G401.6 (cell line): Measurements from ENCODE around the gene SGCG.
"Not testable (repeated sequence)": the region's sequence is repeated elsewhere in the genome, so short reads cannot be mapped to it uniquely, and the experiment has no call there.

ENCODE experiments used
- FAIRE-seq: peaks from 2 replicates; lab custom pipeline; 2012; peaks lifted over from hg19 to GRCh38; lab: Jason Lieb, UNC

Gene SGCG, protein sequence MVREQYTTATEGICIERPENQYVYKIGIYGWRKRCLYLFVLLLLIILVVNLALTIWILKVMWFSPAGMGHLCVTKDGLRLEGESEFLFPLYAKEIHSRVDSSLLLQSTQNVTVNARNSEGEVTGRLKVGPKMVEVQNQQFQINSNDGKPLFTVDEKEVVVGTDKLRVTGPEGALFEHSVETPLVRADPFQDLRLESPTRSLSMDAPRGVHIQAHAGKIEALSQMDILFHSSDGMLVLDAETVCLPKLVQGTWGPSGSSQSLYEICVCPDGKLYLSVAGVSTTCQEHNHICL

DNA sequence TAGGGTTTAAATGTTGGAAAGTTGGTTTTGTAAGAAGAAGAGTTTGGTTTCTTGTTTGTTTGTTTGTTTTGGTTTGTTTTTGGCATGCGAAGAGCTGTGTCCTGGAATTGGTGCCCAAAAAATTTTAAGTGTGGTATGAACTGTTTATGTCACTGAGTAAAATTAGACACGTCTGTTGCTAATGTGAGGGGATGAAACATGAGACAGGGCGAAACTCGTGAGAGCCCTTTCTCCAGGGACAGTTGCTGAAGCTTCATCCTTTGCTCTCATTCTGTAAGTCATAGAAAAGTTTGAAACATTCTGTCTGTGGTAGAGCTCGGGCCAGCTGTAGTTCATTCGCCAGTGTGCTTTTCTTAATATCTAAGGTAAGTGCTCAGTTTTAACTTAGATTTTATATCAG is at the start of gene SGCG:
TSS of gene SGCG (plus strand) at position 269 of the 400 bp plus-strand sequence. CDS start 22,716 bp downstream, outside the sequence.
- FAIRE-seq, result no peak

DNA sequence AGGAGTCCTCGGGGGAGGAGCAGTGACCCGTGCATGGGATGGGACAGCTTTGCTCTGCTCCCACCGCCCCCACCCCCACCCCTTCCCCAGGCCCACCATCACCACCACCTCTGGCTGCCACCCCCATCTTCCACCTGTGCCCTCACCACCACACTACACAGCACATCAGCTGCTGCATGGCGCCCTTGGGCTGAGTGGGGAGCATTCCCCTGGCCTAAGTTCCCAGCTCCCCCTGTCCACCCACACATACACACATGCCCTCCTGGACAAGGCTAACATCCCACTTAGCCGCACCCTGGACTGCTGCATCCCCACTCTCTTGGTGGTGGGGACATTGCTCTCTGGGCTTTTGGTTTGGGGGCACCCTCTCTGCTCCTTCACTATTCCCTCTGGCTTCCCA is 46.2 kb upstream of the SGCG start:
- FAIRE-seq, result no peak

DNA sequence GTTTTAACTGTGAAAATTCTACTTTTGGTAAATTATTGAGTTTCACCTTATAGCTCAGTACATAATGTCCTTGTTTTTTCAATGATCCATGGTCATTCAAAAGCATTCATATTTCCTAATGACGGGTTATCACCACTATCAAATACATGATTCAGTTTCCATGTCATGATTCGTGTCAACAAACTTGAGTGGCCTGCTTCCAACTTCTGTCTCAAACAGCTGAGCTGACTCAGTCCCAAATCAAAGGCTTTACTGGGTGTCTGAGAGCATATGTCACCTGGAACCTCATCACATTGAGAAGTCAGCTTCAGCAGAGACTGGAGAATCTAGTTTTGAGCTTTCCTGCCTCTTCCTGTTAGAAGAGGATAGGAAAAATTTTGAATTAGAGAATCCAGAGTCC is 40.3 kb upstream of the SGCG start:
- FAIRE-seq, result no peak

DNA sequence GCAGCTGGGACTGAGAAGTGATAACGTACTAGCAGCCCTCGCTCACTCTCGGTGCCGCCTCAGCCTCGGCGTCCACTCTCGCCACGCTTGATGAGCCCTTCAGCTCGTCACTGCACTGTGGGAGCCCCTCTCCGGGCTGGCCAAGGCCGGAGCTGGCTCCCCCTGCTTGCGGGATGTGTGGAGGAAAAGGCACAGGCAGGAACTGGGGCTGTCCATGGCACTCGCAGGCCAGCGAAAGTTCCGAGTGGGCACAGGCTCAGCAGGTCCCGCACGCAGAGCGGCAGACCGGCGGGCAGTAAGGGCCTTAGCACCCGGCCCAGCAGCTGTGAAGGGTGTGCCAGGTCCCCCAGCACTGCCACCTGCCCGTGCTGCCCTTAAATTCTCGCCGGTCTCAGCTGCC is 38.8 kb upstream of the SGCG start:
- FAIRE-seq, result no peak

DNA sequence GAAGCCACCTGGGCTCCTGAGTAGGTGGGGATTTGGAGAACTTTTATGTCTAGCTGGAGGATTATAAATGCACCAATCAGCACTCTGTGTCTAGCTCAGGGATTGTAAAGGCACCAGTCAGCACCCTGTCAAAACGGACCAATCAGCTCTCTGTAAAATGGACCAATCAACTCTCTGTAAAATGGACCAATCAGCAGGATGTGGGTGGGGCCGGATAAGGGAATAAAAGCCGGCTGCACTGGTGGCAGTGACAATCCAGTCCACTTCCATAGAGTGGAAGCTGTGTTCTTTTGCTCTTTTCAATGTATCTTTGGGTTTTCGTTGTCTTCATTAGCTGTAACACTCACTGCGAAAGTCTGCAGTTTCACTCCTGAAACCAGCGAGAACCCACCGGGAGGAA is 38.2 kb upstream of the SGCG start:
- not testable (repeated sequence) for FAIRE-seq

DNA sequence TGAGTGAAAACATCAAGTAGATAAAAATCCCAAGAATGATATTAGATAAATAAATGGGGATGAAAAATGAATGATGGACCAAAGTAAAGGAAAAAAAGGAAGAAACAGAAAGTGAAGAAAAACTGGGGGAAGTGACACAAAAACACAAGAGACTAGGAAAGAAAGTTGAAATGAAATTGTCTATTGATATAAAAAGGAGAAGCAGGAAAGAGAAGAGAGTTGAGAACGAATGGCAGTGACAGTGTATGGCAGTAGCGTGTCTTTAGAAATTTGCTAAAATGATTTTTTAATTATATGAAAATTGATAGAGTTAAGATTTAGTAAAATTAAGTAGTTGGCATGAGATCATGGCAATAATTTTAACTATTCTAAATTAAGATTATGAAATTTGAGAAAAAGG is 36.3 kb upstream of the SGCG start:
- no peak for FAIRE-seq

DNA sequence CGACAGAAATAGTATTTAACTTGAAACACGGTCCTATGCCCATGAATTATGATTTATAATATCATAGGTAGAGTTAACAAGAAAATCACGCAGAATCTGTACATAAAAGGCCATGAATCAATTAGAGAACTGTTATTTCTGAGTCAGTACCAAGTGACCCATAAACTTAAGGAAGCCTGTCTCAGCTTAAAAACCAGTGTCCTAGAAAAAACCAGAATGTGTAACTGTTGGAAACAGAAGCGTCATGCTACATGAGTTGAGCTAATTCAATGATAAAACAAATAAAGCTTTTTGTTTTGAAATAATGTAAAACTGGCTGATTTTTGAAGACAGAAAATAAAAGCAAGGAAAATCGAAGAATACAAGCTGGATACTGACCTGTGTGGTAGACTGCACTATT is 34.8 kb upstream of the SGCG start:
- FAIRE-seq, result no peak

DNA sequence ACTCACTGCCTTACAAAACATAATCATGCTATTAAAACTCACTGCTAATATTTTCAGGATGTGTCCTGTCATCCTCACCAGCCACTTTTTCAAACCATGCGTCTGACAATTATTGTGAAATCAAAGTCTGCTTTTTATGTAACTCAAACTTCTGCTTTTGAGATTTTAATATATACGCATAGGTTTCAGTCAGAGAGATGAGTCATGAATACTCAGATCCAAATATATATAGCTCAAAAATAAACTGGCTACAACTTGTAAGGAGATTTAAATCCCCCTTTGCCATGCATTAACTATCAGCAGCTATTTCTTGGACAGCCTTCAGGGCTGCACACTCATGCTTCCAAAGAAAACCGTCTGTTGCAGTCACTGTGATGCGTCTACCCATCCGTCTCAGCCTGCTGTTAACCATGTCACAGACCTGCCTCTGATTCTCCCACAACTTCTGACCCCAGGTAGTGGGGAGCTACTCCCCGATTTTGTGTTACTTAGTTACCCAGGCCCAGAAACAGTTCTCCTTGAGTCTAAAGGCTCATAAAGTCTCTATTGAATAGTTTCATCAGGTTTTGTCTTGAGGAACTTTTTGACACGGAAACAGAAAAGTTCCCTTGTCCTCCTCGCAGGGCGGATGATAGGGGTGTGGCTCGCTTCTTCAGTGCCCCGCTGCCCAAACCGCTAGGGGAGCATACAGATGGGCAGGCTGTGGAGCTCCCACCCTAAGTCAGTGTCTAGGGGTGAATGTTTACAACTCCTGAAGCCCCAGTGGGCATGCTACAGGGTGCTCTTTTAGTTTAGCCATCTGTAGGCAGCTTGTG is 33.8 kb upstream of the SGCG start:
- FAIRE-seq, result no peak

DNA sequence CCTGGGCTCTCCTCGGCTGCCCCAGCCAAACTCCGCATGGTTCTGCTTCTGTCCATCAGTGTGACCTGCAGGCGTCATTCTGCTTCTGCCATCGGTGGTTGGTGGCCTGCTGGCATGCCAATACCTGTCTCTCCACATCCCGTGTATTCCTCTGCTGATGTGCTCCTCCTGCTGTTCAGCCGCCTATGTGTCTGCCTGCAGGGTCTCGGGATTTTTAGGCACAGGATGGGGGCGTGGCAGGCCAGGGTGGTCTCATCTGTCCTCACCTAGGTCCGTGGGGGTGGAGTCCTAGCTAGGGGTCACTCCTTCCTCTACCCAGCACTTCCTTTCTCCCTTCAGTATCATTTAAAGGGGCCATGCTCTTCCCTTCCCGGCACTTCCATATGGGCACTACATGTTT is 33.0 kb upstream of the SGCG start:
- FAIRE-seq, result no peak

DNA sequence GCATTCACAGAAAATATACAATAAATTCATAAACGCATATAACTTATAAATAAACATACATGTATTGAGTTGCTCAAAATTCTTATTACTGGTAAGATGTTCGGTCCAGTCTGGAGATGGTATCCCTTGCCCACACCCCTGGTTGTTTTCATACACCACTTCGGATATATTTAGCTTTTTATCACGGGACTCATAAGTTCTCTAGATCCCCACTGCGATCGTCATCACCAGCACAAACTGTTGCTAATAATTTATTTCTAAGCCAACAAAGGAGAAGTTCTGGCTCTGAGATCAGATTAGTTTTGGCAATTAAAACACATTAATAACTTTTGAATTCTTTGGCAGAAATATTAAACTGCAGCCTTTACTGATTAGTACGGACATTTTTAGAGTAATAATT is 23.0 kb upstream of the SGCG start:
- no peak for FAIRE-seq

DNA sequence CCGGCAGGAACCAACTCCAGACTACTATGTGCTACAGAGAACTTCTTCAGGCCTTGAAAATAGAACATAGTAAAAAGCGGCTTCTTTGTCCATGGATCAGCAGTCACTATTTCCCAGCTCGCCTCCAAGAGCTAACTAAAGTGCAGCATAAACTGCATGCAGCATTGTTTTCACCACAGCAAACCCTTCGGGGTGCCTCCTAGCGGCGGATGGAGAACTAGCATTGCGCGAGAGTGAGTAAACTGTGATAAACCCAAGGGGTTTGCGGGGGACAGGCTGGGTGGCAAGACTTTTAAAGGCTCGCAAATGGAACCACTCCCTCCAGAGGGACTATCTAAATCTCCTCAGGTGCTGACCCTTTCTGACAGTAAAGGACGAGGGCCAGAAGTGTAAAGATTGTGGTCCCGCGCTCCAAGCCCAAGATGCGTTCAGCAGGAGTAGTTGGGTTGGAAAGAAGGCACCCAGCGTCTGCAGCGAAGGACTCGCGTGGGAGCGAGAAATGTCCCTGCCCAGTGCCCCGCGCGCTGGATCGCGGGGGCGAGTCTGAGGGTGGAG is 21.5 kb upstream of the SGCG start:
- FAIRE-seq, result no peak

DNA sequence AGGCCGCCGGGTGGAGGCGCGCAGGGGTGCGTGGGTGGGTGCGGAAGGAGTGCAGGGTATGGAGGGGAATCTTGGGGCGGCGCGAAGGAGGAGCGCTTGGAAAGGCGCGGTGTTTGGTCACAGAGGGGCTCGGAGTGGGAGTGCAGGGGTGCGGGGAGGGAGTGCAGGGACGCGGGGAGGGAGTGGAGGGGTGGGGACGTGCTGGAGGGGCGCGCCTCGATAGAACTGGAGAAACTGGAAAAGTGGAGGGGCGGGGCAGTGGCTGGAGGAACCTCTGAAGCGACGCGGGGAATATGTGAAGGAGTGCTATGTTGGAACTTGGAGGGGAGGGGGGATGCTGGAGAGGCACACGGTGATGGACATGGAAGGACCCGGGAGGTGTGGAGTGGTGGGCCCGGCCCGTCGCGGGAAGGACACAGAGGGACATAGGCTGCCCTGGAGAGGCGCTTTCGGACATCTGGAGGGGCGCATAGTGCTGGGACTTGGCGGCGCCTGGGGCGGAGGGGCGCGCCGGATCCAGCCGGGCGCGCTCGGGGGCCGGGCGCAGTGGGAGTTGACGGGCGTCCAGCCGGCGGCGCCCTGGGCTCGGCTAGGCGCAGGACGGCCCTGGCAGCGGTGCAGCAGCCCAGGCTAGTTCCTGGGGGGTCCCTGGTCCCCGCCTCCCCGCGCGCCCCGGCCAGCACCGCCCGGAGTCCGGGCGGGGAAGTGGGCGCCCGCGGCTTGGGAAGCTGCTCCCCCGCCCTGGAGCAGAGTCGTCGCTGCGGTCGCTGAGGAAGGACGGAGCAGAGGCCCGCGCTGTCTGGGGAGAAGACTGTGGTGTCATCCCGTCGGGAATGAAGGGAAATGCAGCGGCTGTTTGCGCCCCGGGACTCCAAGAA is 20.8 kb upstream of the SGCG start:
- no peak for FAIRE-seq

DNA sequence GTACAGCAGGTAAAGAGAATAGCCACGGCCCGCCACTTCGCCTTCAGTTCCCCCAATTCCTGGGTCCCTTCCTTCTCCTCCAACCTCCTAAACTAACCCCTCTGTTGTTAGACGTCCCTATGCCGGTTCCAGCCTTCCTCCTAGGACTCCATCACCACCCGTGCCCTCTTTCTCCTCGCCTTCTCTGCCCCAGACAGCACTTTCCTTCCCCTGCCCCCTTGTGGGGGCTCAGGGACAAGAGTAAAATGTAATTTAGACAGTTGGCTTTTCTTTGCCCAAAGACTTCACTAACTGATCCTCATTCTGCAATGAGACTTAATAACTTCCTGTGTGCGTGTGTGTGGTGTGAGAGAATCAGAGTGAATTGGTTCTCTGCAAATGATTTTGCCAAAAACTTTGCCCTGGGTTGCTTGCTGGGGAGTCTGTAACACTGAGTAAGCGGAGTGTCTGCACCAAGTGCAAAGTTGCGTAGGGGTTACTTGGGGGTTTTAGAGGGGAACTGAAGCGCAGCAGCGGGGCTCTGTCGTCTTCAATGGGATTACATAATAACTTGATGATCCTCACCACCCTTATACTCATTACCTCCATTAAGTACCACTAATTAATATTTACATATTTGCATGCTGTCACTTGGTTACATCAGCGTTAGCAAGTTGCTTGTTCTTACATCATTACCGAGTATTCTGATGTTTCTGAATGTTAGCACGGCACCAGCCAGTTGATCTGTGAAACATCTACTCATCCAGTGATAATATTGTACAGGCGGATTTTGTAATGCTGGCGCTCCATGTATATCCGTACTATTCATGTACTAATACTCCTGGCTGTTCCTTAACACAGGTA is 19.9 kb upstream of the SGCG start:
- FAIRE-seq, result no peak

DNA sequence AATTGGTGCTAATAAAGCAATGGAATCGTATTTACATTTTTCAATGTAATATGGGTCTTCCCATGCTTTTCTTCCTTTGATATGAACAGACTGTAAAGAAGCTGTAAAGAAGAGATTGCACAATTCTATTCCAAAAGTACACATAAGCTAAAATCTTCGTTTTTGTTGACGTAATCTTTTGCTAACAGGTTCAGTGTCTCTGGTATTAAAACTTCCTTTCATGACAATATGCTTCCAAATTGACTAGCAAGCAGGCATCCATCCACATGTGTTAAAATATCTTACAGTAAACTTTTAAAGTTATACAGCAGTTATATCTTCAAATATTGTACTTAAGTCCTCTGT is 19.3 kb upstream of the SGCG start:
- FAIRE-seq, result no peak

DNA sequence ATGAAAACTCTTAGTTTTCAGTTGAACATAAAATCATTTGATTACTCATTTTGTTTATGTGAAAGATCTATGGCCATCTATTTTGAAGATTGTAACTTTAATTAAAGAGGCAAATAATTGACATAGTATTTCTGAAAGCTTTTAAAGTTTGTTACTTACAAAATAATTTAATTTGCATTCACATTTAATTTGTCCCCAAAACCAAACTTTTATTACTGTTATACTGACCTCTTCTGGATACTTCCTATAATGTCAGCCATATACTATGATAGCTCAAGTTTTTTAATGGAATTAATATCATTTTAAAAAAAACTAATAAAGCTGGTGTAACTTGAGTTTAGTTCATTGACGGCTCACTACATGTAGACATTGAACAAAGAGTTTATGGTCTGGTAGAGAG is 4.9 kb upstream of the SGCG start:
- peak; percentile 44 for FAIRE-seq

DNA sequence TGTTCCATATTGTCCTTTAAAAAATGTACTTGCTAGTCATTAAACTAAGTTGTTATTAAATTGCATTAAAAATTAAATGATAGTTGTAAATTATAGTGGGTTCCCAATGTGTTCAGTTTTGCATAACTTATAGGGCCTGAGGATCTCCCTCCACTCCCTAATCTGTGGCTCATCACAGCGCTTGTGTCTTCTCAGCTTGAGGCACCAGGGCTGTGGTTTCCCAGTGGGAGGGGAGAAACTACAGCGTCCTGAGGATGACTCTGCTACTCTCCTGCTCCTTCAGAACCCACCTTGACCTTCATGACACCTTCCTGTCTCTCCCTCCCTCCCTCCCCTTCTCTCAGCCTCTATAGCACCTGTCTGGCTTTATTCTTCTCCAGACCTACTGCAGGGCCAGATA is 1.4 kb downstream of the SGCG start:
- no peak for FAIRE-seq

DNA sequence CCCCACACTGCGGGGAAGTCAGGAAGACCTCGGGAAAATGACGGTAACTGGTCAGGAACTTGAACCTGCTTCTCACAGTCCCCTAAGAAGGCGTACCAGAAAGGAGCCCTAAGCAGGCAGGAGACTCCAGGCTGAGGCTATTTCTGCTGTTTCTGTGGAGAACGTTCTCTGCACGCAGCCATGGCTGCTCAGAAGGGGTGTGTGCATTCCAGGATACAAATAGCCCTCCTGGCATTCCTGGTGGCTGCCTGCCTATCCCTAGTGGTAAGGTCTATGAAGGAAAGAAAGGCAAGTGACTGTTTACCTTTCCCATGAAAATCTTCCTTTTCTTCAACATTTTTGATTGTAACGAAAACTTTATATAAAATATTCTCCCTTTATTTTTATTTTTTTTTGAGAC is 2.5 kb downstream of the SGCG start:
- FAIRE-seq, result no peak

DNA sequence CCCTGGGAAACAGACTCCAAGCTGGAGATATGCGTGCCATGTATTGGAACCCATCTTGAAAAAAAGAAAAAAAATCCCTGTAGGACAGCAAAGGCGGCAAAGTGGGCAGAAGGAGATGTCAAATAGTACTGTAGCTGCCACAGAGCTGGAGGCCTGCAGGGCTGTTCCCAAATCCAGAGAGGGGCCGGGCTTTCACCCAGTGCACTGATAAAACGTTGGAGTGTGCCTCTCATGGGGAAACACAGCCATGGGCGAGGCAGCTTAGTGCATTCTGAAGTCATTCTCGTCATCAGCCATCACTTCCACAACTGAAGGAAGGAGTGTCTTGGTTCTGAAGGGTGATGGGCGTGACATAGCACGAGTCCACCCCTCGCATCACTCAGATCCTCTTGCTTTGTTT is 4.8 kb downstream of the SGCG start:
- no peak for FAIRE-seq

DNA sequence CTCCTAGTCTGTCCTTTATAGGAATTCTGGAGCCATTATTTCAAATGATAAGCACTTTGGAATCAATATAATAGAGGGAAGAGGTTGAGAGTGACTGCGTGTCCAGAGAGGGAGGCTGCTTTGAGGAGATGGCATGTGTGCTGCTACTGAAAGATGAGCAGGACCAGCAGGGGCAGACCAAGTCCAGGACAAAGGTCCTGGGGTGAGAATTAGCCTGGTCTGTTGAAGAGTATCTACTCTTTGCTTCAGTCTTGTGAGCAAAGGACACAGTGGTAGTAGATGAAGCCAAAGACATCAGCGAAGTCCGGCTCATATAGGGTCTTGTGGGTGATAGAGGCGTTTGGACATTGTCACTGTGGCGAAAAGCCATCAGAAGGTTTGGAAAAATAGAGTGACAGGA is 21.1 kb downstream of the SGCG start:
- no peak for FAIRE-seq

DNA sequence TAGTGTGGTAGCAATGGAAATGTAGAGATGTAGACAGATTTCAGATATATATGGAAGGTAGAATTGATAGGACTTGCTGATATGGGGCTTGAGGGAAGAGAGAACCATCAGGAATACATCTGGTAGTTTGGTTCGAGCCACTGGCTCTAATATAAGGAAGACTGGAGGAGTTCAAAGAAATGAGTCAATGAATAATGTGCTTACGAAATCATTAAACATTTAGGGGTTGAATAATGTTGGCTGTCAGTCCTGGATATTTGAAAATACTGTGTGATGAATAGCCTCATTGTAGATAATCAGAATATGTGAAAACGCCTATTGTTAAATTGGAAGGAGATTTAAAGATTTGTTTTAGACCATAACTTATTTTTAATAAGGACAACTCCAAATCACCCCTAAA is 21.6 kb downstream of the SGCG start:
- FAIRE-seq, result no peak

DNA sequence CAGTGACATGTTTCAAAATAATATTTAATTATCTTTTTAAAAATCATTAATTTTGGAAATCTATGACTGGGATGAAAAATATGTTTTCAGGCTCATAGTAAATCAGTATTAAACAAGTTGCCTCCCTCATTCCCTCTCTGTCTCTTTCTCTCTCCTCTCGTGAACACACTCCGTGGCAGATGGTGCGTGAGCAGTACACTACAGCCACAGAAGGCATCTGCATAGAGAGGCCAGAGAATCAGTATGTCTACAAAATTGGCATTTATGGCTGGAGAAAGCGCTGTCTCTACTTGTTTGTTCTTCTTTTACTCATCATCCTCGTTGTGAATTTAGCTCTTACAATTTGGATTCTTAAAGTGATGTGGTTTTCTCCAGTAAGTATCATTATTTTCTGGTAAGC is 22.7 kb downstream of the SGCG start:
- FAIRE-seq, result no peak

DNA sequence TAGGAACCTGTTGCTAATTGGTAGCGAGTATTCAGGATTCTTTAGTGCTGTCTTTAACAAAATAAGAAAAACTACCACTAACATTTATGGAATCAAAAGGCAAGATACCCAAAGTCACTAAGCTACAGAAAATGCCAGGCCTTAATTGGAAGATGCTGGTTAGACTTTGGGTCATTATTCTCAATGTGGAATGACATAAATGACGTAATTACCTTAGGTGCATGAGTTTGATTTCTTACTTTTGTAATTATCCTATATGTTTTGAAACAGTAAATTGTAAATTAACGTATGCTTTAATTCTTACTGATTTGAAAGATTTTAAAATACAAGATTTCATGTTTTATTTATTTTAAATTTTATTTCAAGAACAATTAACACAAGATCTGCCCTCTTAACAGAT is 25.0 kb downstream of the SGCG start:
- FAIRE-seq, result no peak
